H1 (cell line): ENCODE data around the gene CHRNA4. TPM values are rescaled to one million over a fixed set of nuclear protein-coding genes. Genes with fewer than 3 reads are reported as not detected.

Source experiments
- CTCF ChIA-PET: fragments of 300-600 bp; sonication (Branson Sonifier 250); formaldehyde crosslinking; loops from one replicate; lab custom pipeline; 2021; ENCODE audit not compliant: partially characterized antibody; lab: Charles Lee
- POLR2A ChIA-PET: fragments of 300-600 bp; sonication (Branson Sonifier 250); formaldehyde crosslinking; loops from one replicate; lab custom pipeline; 2021; ENCODE audit warnings: inconsistent platforms; ENCODE audit not compliant: partially characterized antibody; lab: Charles Lee
- DNase-seq, 2 experiments: peaks; one replicate each; pipeline versions ENCODE4 v3.0.0 to v3.0.0-alpha.2; 2010 to 2022; ENCODE audit warnings: low spot score in 2 of 2, low read depth in 1 of 2, mixed read lengths in 1 of 2
- FAIRE-seq: peaks from 2 replicates; lab custom pipeline; 2011; peaks lifted over from hg19 to GRCh38; lab: Jason Lieb, UNC
- H2AFZ ChIP-seq: 2 replicates; pipeline ENCODE4 v1.8.1; 2012; ENCODE audit warnings: low read length, inconsistent platforms
- H2AK5ac ChIP-seq: 2 replicates; pipeline ENCODE4 v1.6.1; 2013; ENCODE audit warnings: low read depth, low read length
- H2BK120ac ChIP-seq: replicated peaks from 2 replicates; pipeline ENCODE3; 2013; ENCODE audit warnings: low read depth, low read length, inconsistent platforms
- H2BK12ac ChIP-seq: 2 replicates; pipeline ENCODE4 v1.6.1; 2013; ENCODE audit warnings: low read depth, low read length
- H2BK15ac ChIP-seq: 2 replicates; pipeline ENCODE4 v1.6.1; 2013; ENCODE audit warnings: low read length
- H2BK20ac ChIP-seq: 2 replicates; pipeline ENCODE4 v1.6.1; 2013; ENCODE audit warnings: low read length
- H2BK5ac ChIP-seq: 2 replicates; pipeline ENCODE4 v1.6.1; 2013; ENCODE audit warnings: low read depth, low read length
- H3K14ac ChIP-seq: 2 replicates; pipeline ENCODE4 v1.6.1; 2013; ENCODE audit warnings: inconsistent platforms; ENCODE audit not compliant: insufficient read length
- H3K18ac ChIP-seq: 2 replicates; pipeline ENCODE4 v1.6.1; 2013; ENCODE audit warnings: low read length; ENCODE audit errors: extremely low read depth
- H3K23ac ChIP-seq: 2 replicates; pipeline ENCODE4 v1.6.1; 2013; ENCODE audit warnings: inconsistent platforms; ENCODE audit not compliant: insufficient read length
- H3K23me2 ChIP-seq: 2 replicates; pipeline ENCODE4 v1.6.1; 2013; ENCODE audit warnings: low read depth, low read length
- H3K27ac ChIP-seq: 2 replicates; pipeline ENCODE4 v1.6.1; 2011; ENCODE audit warnings: low read depth, low read length, inconsistent platforms
- H3K27me3 ChIP-seq, 4 experiments: replicated peaks in 1 of 4; 1 replicate in 1 of 4; 2 replicates in 3 of 4; pipeline versions ENCODE4 v1.6.1 to v1.8.1; 2011 to 2013; ENCODE audit warnings: low read length in 3 of 4, mild to moderate bottlenecking in 3 of 4, inconsistent platforms in 2 of 4, mixed read lengths in 2 of 4, moderate library complexity in 1 of 4; ENCODE audit not compliant: control insufficient read depth in 3 of 4, insufficient read depth in 3 of 4; ENCODE audit errors: extremely low read depth in 1 of 4
- H3K36me3 ChIP-seq, 4 experiments: 2 replicates each; pipeline versions ENCODE4 v1.6.1 to v1.8.1; 2011 to 2013; ENCODE audit warnings: mild to moderate bottlenecking in 4 of 4, low read length in 3 of 4, moderate library complexity in 2 of 4, control low read depth in 1 of 4, inconsistent platforms in 1 of 4; ENCODE audit not compliant: insufficient read depth in 4 of 4, control insufficient read depth in 2 of 4
- H3K4ac ChIP-seq: replicated peaks from 2 replicates; pipeline ENCODE3; 2013; ENCODE audit warnings: low read length, low read depth, mixed read lengths, inconsistent platforms; ENCODE audit not compliant: insufficient read length
- H3K4me1 ChIP-seq, 4 experiments: replicated peaks in 1 of 4; 1 replicate in 1 of 4; 2 replicates in 3 of 4; pipeline versions ENCODE4 v1.6.1 to v1.8.1; 2011 to 2013; ENCODE audit warnings: low read length in 3 of 4, inconsistent platforms in 2 of 4, mixed read lengths in 1 of 4; ENCODE audit not compliant: insufficient read depth in 4 of 4, control insufficient read depth in 3 of 4
- H3K4me2 ChIP-seq, 2 experiments: 2 replicates each; pipeline versions ENCODE4 v1.6.1 to v1.8.1; 2011 to 2013; ENCODE audit warnings: low read depth in 2 of 2, low read length in 2 of 2, control low read depth in 1 of 2, inconsistent platforms in 1 of 2, mild to moderate bottlenecking in 1 of 2; ENCODE audit not compliant: insufficient read depth in 1 of 2
- H3K4me3 ChIP-seq, 4 experiments: fragments of 200-600, 300-600 bp in 1 of 4; sonication (generic), shearing (Covaris generic), sonication (Bioruptor Twin) in 1 of 4; 2 replicates each; pipeline versions ENCODE4 v1.5.1 to v1.8.1; 2011 to 2016; ENCODE audit warnings: low read length in 4 of 4, low read depth in 3 of 4, control low read depth in 2 of 4, inconsistent platforms in 2 of 4, mild to moderate bottlenecking in 2 of 4, mixed read lengths in 1 of 4, moderate library complexity in 1 of 4; ENCODE audit not compliant: insufficient read depth in 2 of 4; ENCODE audit errors: extremely low read depth in 1 of 4
- H3K56ac ChIP-seq: replicated peaks from 2 replicates; pipeline ENCODE3; 2013; ENCODE audit warnings: low read depth, mild to moderate bottlenecking, mixed read lengths, low read length, inconsistent platforms; ENCODE audit not compliant: insufficient read length
- H3K79me1 ChIP-seq: 2 replicates; pipeline ENCODE4 v1.6.1; 2013; ENCODE audit warnings: low read depth, low read length, control low read depth
- H3K79me2 ChIP-seq, 2 experiments: 2 replicates each; pipeline versions ENCODE4 v1.6.1 to v1.8.1; 2012 to 2013; ENCODE audit warnings: low read length in 2 of 2, mild to moderate bottlenecking in 2 of 2, inconsistent platforms in 1 of 2; ENCODE audit not compliant: insufficient read depth in 2 of 2, control insufficient read depth in 1 of 2
- H3K9ac ChIP-seq, 4 experiments: replicated peaks in 1 of 4; 1 replicate in 1 of 4; 2 replicates in 3 of 4; pipeline versions ENCODE4 v1.6.1 to v1.8.1; 2011 to 2013; ENCODE audit warnings: low read depth in 3 of 4, low read length in 3 of 4, control low read depth in 2 of 4, mild to moderate bottlenecking in 2 of 4, moderate library complexity in 2 of 4, inconsistent platforms in 1 of 4; ENCODE audit errors: extremely low read depth in 1 of 4
- H3K9me3 ChIP-seq, 2 experiments: 2 replicates each; pipeline versions ENCODE4 v1.6.1 to v1.8.1; 2012 to 2013; ENCODE audit warnings: mild to moderate bottlenecking in 2 of 2, moderate library complexity in 2 of 2, control low read depth in 1 of 2, inconsistent platforms in 1 of 2, low read depth in 1 of 2, low read length in 1 of 2, mixed read lengths in 1 of 2; ENCODE audit not compliant: insufficient read depth in 2 of 2
- H4K20me1 ChIP-seq, 2 experiments: replicated peaks in 1 of 2; 2 replicates each; pipeline versions ENCODE3 to v1.8.1; 2011 to 2013; ENCODE audit warnings: inconsistent platforms in 2 of 2, low read length in 2 of 2, mild to moderate bottlenecking in 1 of 2; ENCODE audit not compliant: insufficient read depth in 2 of 2, control insufficient read depth in 1 of 2
- H4K5ac ChIP-seq: 2 replicates; pipeline ENCODE4 v1.6.1; 2013; ENCODE audit warnings: low read length, low read depth, mixed read lengths, inconsistent platforms; ENCODE audit not compliant: insufficient read length
- H4K8ac ChIP-seq: 2 replicates; pipeline ENCODE4 v1.8.0; 2013; ENCODE audit warnings: mild to moderate bottlenecking, moderate library complexity, low read length, inconsistent platforms; ENCODE audit not compliant: insufficient read depth; ENCODE audit errors: extremely low read depth
- H4K91ac ChIP-seq: replicated peaks from 2 replicates; pipeline ENCODE3; 2013; ENCODE audit warnings: low read length, mixed read lengths, inconsistent platforms; ENCODE audit not compliant: insufficient read length
- CEBPB ChIP-seq: IDR thresholded peaks from 2 replicates; pipeline ENCODE4 v1.6.1; 2012; ENCODE audit warnings: low read depth, low read length
- CHD1 ChIP-seq: IDR thresholded peaks from 2 replicates; pipeline ENCODE4 v1.6.1; 2012; ENCODE audit warnings: low read depth, low read length, improper control_type of control experiment
- JUND ChIP-seq: IDR thresholded peaks from 2 replicates; pipeline ENCODE4 v1.6.1; 2011; ENCODE audit warnings: mild to moderate bottlenecking, improper control_type of control experiment, low read length
- KDM1A ChIP-seq: fragments of 200-600, 300-600 bp; sonication (generic); IDR thresholded peaks from 2 replicates; pipeline ENCODE4 v1.7.1; 2016; ENCODE audit warnings: mild to moderate bottlenecking, low read length, borderline replicate concordance
- NRF1 ChIP-seq: IDR thresholded peaks from 2 replicates; pipeline ENCODE4 v1.6.1; 2011; ENCODE audit warnings: mild to moderate bottlenecking, low read depth, low read length, improper control_type of control experiment
- POLR2A ChIP-seq, 2 experiments: IDR thresholded peaks; 1 replicate in 1 of 2; 2 replicates in 1 of 2; pipeline ENCODE4 v1.6.1; 2011; ENCODE audit warnings: low read depth in 2 of 2, low read length in 2 of 2, mild to moderate bottlenecking in 2 of 2; ENCODE audit errors: control extremely low read depth in 1 of 2
- TCF12 ChIP-seq: IDR thresholded peaks from 2 replicates; pipeline ENCODE4 v1.6.1; 2011; ENCODE audit warnings: low read depth, mild to moderate bottlenecking, low read length
- WGBS, 2 experiments: shearing (Covaris generic) in 1 of 2; methylation state at CpG; one replicate each; pipeline versions ENCODE4 v1.1.6 to v1.1.7; 2013 to 2015; ENCODE audit warnings: low lambda C conversion rate in 2 of 2, mixed read lengths in 2 of 2, inconsistent platforms in 1 of 2, low coverage in 1 of 2, missing lambda C conversion rate in 1 of 2; ENCODE audit not compliant: insufficient replicate concordance in 2 of 2, insufficient coverage in 1 of 2, insufficient read length in 1 of 2; ENCODE audit errors: extremely low coverage in 1 of 2, missing lambda C conversion rate in 1 of 2; 5-methylcytosine and 5-hydroxymethylcytosine counted together
- polyA plus RNA-seq, 7 experiments: library from polyadenylated mRNA; depleted of rRNA in 3 of 7; stranded (reverse) in 5 of 7; unstranded in 2 of 7; fragments of >200 nt in 5 of 7; fragments of 200-250 nt in 2 of 7; gene quantifications; 1 replicate in 5 of 7; 2 replicates in 1 of 7; 4 replicates in 1 of 7; pipeline versions ENCODE4 v1.2.1 to v1.2.3, GENCODE V29; 2011 to 2013; ENCODE audit warnings: missing spikeins in 2 of 7, mixed read lengths in 2 of 7
- total RNA-seq: library from RNA; stranded (reverse); fragmentation: NEBNext Ultra II Directional; extraction: Animal tissue kit (Norgen Biotek cat#: 25700); gene quantifications from 2 replicates; pipeline ENCODE4 v1.2.1, GENCODE V29; 2021

The CHRNA4 gene
- total and polyA plus RNA-seq, 2 of the 8 experiments (the other 6 are each of a cell fraction or from before 2014, with no cell fraction given) = 4.3 to 5.7 TPM

GRCh38 chr20:63401384-63402110, 40.4 kb upstream of the CHRNA4 start:
- no peak for FAIRE-seq
- Histone ChIP-seq H3K9me3 (no peaks in the 10 kb centered on the region), H3K79me2 (no peaks in the 10 kb centered on the region), H4K5ac (no peak overlapping the region), H3K4me1 (peaks cover 0 to 15% (median 9%) of the 10 kb centered on the region in 4 experiments; a peak in 4 of 7 replicates), H2BK5ac (peak overlapping the region; percentile 52; the same call in 1 of the 2 replicates), H2BK12ac (peak overlapping the region; percentile 94; the same call in 1 of the 2 replicates), H3K27me3 (no peaks in the 10 kb centered on the region), H2AFZ (no peak overlapping the region), H3K14ac (no peak overlapping the region), H3K36me3 (no peaks in the 10 kb centered on the region), H3K56ac (no peak overlapping the region), H2BK15ac (no peak overlapping the region), H2AK5ac (0 out of 2 replicates have a peak overlapping the region, but pooled peaks have one; percentile 39), H4K8ac (peak overlapping the region; percentile 51; the same call in 1 of the 2 replicates), H2BK120ac (no peak overlapping the region), H3K79me1 (no peaks in the 10 kb centered on the region), H3K27ac (no peak overlapping the region), H3K4ac (no peak overlapping the region), H3K23ac (no peak overlapping the region), H3K18ac (no peak overlapping the region), H3K4me2 (no peak overlapping the region), H2BK20ac (no peak overlapping the region), H4K91ac (no peak overlapping the region), H3K9ac (no peak overlapping the region), H3K4me3 (no peak overlapping the region), H4K20me1 (peaks cover 0 to 4% of the 10 kb centered on the region in 2 experiments), H3K23me2 (no peaks in the 10 kb centered on the region)
- no peak for DNase-seq
- WGBS, 2 experiments = 89% methylated on average over 27 of the region's 29 CpGs; no CpG with 5 or more reads in 1 of the 2 experiments
- CTCF ChIA-PET = interaction anchor here (0.9 to 1.4 kb wide), 4 partner anchors 8 to 178 kb away, joined by 3 to 7 read pairs (median 3); no protein-coding TSS in a partner anchor
- TF ChIP-seq CEBPB (no peak), JUND (no peak), KDM1A (no peak), NRF1 (no peak), CHD1 (no peak), POLR2A (IDR thresholded peaks at IDR 0.05; ENCODE audit: control extremely low read depth in 1 of 2, low read depth in 2 of 2, low read length in 2 of 2) (no peak), TCF12 (no peak)
- POLR2A ChIA-PET = interaction anchor here (1.0 to 1.4 kb wide), 2 partner anchors 8 to 44 kb away, joined by 3 to 6 read pairs; no protein-coding TSS in a partner anchor
